Osteocyte (in vitro differentiated cells): ENCODE results near the gene RILP. TPM values are rescaled to one million over a fixed set of nuclear protein-coding genes. Genes with fewer than 3 reads are reported as not detected.

ENCODE experiments used
- DNase-seq: peaks from one replicate; pipeline ENCODE4 v3.0.0; 2021; ENCODE audit warnings: mixed read lengths; ENCODE audit not compliant: unreplicated experiment; ENCODE audit errors: extremely low spot score
- H3K27ac Mint-ChIP-seq: one replicate; pipeline ENCODE4 v1.8.0; 2021; ENCODE audit warnings: mild to moderate bottlenecking, mixed read lengths; ENCODE audit not compliant: unreplicated experiment
- H3K27me3 Mint-ChIP-seq: one replicate; pipeline ENCODE4 v1.8.0; 2021; ENCODE audit warnings: mixed read lengths; ENCODE audit not compliant: unreplicated experiment
- H3K36me3 Mint-ChIP-seq: one replicate; pipeline ENCODE4 v1.8.0; 2021; ENCODE audit warnings: mixed read lengths; ENCODE audit not compliant: unreplicated experiment
- H3K4me1 Mint-ChIP-seq: one replicate; pipeline ENCODE4 v1.8.0; 2021; ENCODE audit warnings: mixed read lengths; ENCODE audit not compliant: unreplicated experiment
- H3K4me3 Mint-ChIP-seq: one replicate; pipeline ENCODE4 v1.8.0; 2021; ENCODE audit warnings: mild to moderate bottlenecking, moderate library complexity, mixed read lengths; ENCODE audit not compliant: unreplicated experiment
- H3K9me3 Mint-ChIP-seq: one replicate; pipeline ENCODE4 v1.8.0; 2021; ENCODE audit warnings: mixed read lengths; ENCODE audit not compliant: unreplicated experiment
- CTCF ChIP-seq: fragments of 200-600 bp; sonication (generic); IDR thresholded peaks from 2 replicates; pipeline ENCODE4 v1.5.0; 2021; ENCODE audit warnings: antibody characterized with exemption, mild to moderate bottlenecking, moderate library complexity
- total RNA-seq: library from RNA; stranded (reverse); gene quantifications from 2 replicates; pipeline ENCODE4 v1.2.1, GENCODE V29; 2021

Gene RILP
- total RNA-seq, 1 donor from 2014 or later: 2.6 TPM

GRCh38 chr17:1634841-1635650 is 14.6 kb downstream of the RILP start:
- DNase-seq: no peak
- no peak overlapping the region for H3K4me3 Mint-ChIP-seq
- no peaks in the 10 kb centered on the region for H3K9me3 Mint-ChIP-seq
- peaks cover 18% of the 10 kb centered on the region for H3K27me3 Mint-ChIP-seq
- no peak overlapping the region for H3K27ac Mint-ChIP-seq
- peaks cover 3% of the 10 kb centered on the region for H3K4me1 Mint-ChIP-seq
- no peak for TF ChIP-seq CTCF
- H3K36me3 Mint-ChIP-seq: no peaks in the 10 kb centered on the region

- Mint-ChIP-seq H3K9me3 (no peaks in the 10 kb centered on the region), H3K4me1 (peaks cover 16% of the 10 kb centered on the region), H3K27me3 (peaks cover 29% of the 10 kb centered on the region), H3K4me3 (peak overlapping the region; percentile 75), H3K36me3 (no peaks in the 10 kb centered on the region), H3K27ac (no peak overlapping the region)
- no peak for TF ChIP-seq CTCF
- no peak for DNase-seq
These were observed 19.0 kb downstream of the RILP start for GRCh38 chr17:1630662-1631061.

- DNase-seq: no peak
- H3K36me3 Mint-ChIP-seq: no peaks in the 10 kb centered on the region
These were observed 20.0 kb downstream of the RILP start for GRCh38 chr17:1629504-1630310.

GRCh38 chr17:1628856-1629503 is 20.7 kb downstream of the RILP start:
- peaks cover 29% of the 10 kb centered on the region for H3K27me3 Mint-ChIP-seq
- H3K4me3 Mint-ChIP-seq: peak overlapping the region; percentile 94
- H3K4me1 Mint-ChIP-seq: peaks cover 16% of the 10 kb centered on the region
- H3K27ac Mint-ChIP-seq: peak overlapping the region; percentile 97
- H3K36me3 Mint-ChIP-seq: no peaks in the 10 kb centered on the region
- peak; percentile 97 for DNase-seq
- H3K9me3 Mint-ChIP-seq: no peaks in the 10 kb centered on the region
- peak; percentile 58 for TF ChIP-seq CTCF

More at GRCh38 chr17:1629504-1630310, 20.0 kb downstream of the RILP start:
- Mint-ChIP-seq H3K9me3 (no peaks in the 10 kb centered on the region), H3K4me1 (peaks cover 16% of the 10 kb centered on the region), H3K27ac (peak overlapping the region; percentile 80), H3K27me3 (peaks cover 29% of the 10 kb centered on the region), H3K4me3 (peak overlapping the region; percentile 75)
- TF ChIP-seq CTCF: peak; percentile 57
